HL-60 (cell line): ENCODE measurements around the gene GAB1.

Experiments used
- TF ChIP-seq, protein P1 (sequence below): IDR thresholded peaks from one replicate; pipeline ENCODE4 v1.5.1; 2011; ENCODE audit warnings: low read length, control low read depth, inconsistent platforms; ENCODE audit not compliant: insufficient read depth
- TF ChIP-seq, protein P2 (sequence below): IDR thresholded peaks from 2 replicates; pipeline ENCODE4 v1.6.1; 2012; ENCODE audit warnings: low read depth; ENCODE audit not compliant: insufficient replicate concordance

DNA sequence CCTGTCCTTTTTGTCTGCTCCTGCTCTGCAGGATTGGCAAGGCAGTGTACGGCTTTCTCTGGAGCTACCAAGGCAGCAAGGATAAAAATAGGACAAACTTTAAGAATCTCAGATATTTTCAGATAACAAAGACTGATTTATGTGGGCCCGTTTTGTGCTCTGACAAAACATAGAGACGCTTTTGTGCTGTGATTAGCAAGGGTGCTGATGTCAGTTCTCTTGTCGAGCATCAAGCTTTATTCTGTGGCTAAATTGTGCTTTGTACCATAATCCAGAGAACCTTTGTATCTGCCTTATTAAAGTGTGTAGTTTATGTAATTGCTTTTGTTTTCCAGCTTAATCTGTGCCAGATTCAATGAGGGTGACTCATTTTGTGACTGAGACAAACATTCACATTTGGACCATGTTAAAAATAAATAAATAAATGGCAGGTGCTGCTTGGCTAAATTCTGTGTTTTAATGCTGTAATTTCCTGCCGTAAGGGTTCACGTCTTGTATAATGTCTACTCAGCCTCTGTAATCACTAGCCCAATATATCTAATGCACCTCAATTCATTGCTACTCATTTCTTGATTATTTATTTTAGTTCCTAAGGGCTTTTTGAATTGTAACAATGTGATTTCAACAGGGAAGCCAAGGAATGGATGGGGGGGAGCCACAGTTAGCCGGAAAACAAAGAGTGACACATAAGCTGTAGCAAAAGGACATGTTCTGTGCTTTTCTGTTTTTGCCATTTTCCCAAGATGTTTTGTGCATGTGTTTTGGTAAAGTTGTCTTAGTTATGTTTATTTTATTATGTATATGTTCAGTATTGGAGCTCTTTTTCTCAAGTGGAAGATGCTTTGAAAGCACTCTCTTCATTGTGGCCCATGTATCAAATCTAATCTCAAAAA lies 75.1 kb downstream of the GAB1 start:
- TF ChIP-seq, protein P1, sequence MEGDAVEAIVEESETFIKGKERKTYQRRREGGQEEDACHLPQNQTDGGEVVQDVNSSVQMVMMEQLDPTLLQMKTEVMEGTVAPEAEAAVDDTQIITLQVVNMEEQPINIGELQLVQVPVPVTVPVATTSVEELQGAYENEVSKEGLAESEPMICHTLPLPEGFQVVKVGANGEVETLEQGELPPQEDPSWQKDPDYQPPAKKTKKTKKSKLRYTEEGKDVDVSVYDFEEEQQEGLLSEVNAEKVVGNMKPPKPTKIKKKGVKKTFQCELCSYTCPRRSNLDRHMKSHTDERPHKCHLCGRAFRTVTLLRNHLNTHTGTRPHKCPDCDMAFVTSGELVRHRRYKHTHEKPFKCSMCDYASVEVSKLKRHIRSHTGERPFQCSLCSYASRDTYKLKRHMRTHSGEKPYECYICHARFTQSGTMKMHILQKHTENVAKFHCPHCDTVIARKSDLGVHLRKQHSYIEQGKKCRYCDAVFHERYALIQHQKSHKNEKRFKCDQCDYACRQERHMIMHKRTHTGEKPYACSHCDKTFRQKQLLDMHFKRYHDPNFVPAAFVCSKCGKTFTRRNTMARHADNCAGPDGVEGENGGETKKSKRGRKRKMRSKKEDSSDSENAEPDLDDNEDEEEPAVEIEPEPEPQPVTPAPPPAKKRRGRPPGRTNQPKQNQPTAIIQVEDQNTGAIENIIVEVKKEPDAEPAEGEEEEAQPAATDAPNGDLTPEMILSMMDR, result no peak
- TF ChIP-seq, protein P2, sequence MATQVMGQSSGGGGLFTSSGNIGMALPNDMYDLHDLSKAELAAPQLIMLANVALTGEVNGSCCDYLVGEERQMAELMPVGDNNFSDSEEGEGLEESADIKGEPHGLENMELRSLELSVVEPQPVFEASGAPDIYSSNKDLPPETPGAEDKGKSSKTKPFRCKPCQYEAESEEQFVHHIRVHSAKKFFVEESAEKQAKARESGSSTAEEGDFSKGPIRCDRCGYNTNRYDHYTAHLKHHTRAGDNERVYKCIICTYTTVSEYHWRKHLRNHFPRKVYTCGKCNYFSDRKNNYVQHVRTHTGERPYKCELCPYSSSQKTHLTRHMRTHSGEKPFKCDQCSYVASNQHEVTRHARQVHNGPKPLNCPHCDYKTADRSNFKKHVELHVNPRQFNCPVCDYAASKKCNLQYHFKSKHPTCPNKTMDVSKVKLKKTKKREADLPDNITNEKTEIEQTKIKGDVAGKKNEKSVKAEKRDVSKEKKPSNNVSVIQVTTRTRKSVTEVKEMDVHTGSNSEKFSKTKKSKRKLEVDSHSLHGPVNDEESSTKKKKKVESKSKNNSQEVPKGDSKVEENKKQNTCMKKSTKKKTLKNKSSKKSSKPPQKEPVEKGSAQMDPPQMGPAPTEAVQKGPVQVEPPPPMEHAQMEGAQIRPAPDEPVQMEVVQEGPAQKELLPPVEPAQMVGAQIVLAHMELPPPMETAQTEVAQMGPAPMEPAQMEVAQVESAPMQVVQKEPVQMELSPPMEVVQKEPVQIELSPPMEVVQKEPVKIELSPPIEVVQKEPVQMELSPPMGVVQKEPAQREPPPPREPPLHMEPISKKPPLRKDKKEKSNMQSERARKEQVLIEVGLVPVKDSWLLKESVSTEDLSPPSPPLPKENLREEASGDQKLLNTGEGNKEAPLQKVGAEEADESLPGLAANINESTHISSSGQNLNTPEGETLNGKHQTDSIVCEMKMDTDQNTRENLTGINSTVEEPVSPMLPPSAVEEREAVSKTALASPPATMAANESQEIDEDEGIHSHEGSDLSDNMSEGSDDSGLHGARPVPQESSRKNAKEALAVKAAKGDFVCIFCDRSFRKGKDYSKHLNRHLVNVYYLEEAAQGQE, result no peak
